Measurements from ENCODE around the gene TSC22D3. TPM values are rescaled to one million over a fixed set of nuclear protein-coding genes. Genes with fewer than 3 reads are reported as not detected.
A peak's percentile ranks its signal among the peaks of the same experiment; 100 is the strongest.

The TSC22D3 gene
- total RNA-seq, 1 donor from 2014 or later, result 41.4 TPM

DNA sequence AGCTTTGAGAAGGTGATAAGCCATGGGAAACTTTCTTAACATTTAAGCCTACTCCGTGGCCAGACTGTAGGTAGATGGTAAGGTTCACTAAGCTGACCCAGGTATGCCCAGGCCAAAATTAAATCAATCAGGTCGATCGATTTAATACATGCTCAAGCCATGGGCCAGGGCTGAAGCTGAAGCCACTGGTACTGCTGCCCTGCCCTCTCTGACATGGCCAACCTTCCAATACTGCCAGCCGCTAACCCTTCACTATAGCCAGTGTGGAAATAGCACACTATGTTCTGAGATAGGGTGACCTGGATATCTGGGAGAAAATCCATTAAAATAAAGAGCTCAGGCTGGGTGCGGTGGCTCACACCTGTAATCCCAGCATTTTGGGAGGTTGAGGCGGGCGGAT, 31.6 kb downstream of the TSC22D3 start:
- Mint-ChIP-seq H3K36me3 (ENCODE audit: insufficient read depth) (no peaks in the 10 kb centered on the region), H3K4me1 (ENCODE audit: low read depth) (peaks cover 33% of the 10 kb centered on the region), H3K27me3 (peaks cover 7% of the 10 kb centered on the region), H3K4me3 (ENCODE audit: low read depth) (no peak overlapping the region), H3K9me3 (ENCODE audit: low read depth) (no peaks in the 10 kb centered on the region), H3K27ac (no peak overlapping the region)
- TF ChIP-seq CTCF (IDR thresholded peaks at IDR 0.05; ENCODE audit: unreplicated experiment), result no peak
- DNase-seq (ENCODE audit: low spot score, unreplicated experiment), result no peak

GRCh38 chrX:107742700-107743191, 32.8 kb downstream of the TSC22D3 start:
- Mint-ChIP-seq H3K4me1 (ENCODE audit: low read depth) (peaks cover 26% of the 10 kb centered on the region), H3K27ac (no peak overlapping the region), H3K4me3 (ENCODE audit: low read depth) (no peak overlapping the region), H3K9me3 (ENCODE audit: low read depth) (no peaks in the 10 kb centered on the region), H3K27me3 (peaks cover 7% of the 10 kb centered on the region), H3K36me3 (ENCODE audit: insufficient read depth) (no peaks in the 10 kb centered on the region)
- DNase-seq (ENCODE audit: low spot score, unreplicated experiment), result no peak
- TF ChIP-seq CTCF (IDR thresholded peaks at IDR 0.05; ENCODE audit: unreplicated experiment), result no peak

DNA sequence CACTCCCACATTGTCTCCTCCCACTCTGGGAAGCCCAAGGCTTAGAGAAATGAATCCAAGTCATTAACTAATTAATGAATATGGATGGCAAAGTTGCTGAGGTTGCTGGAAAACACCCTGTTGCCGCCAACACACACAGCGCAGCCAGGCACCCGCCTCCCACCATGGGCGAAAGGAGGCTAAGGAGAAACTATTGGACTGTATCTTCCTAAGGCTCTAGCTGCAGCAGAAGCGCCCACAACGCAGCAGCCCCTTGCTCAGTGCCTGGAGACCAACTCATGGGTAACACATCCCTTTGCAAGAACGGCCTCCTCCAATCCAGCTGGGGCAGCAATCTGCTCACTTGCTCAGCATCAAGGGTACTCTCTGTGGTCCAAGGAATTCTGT, 34.2 kb downstream of the TSC22D3 start:
- Mint-ChIP-seq H3K27me3 (peaks cover 7% of the 10 kb centered on the region), H3K36me3 (ENCODE audit: insufficient read depth) (no peaks in the 10 kb centered on the region), H3K9me3 (ENCODE audit: low read depth) (peaks cover under 1% of the 10 kb centered on the region), H3K27ac (peak overlapping the region; percentile 75), H3K4me3 (ENCODE audit: low read depth) (peak overlapping the region; percentile 16), H3K4me1 (ENCODE audit: low read depth) (peaks cover 23% of the 10 kb centered on the region)
- no peak for DNase-seq (ENCODE audit: low spot score, unreplicated experiment)
- TF ChIP-seq CTCF (IDR thresholded peaks at IDR 0.05; ENCODE audit: unreplicated experiment), result no peak

GRCh38 chrX:107739541-107739940, 36.0 kb downstream of the TSC22D3 start:
- no peak overlapping the region for H3K27ac Mint-ChIP-seq
- H3K36me3 Mint-ChIP-seq (ENCODE audit: insufficient read depth), result no peaks in the 10 kb centered on the region
- peaks cover 8% of the 10 kb centered on the region for H3K9me3 Mint-ChIP-seq (ENCODE audit: low read depth)
- no peak overlapping the region for H3K4me3 Mint-ChIP-seq (ENCODE audit: low read depth)
- H3K27me3 Mint-ChIP-seq, result peaks cover 5% of the 10 kb centered on the region
- no peak for DNase-seq (ENCODE audit: low spot score, unreplicated experiment)
- no peak for TF ChIP-seq CTCF (IDR thresholded peaks at IDR 0.05; ENCODE audit: unreplicated experiment)
- peaks cover 16% of the 10 kb centered on the region for H3K4me1 Mint-ChIP-seq (ENCODE audit: low read depth)

DNA sequence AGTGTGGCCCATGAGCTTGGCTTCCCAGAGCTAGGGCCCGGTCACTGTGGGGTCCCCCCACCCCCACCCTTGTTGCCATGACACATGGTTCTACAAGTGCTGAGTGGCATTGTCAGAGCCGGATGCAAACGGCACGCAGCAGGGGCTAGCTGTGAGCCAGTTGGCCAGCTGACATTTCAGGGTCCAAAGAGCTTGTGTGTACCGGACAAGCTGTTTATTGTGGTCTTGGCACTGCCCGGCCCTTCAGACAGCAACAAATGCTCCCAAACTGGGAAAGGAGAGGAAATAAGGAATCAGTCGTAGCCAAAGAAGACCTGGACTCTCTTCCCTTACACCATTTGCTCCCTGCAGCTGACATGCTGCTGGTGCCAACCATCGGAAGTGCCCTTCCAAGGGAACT, 36.8 kb downstream of the TSC22D3 start:
- Mint-ChIP-seq H3K9me3 (ENCODE audit: low read depth) (peaks cover 8% of the 10 kb centered on the region), H3K27me3 (peaks cover 3% of the 10 kb centered on the region), H3K4me1 (ENCODE audit: low read depth) (peaks cover 16% of the 10 kb centered on the region), H3K36me3 (ENCODE audit: insufficient read depth) (no peaks in the 10 kb centered on the region), H3K4me3 (ENCODE audit: low read depth) (no peak overlapping the region), H3K27ac (no peak overlapping the region)
- DNase-seq (ENCODE audit: low spot score, unreplicated experiment), result no peak
- no peak for TF ChIP-seq CTCF (IDR thresholded peaks at IDR 0.05; ENCODE audit: unreplicated experiment)
